RPMI7951 (cell line): ENCODE data around the gene UBALD2. TPM values are rescaled to one million over a fixed set of nuclear protein-coding genes. Genes with fewer than 3 reads are reported as not detected.
"Not testable (repeated sequence)": the region's sequence is repeated elsewhere in the genome, so short reads cannot be mapped to it uniquely, and the experiment has no call there.

Experiments used
- DNase-seq: peaks from one replicate; pipeline ENCODE4 v3.0.0-alpha.2; 2012; ENCODE audit warnings: low read depth
- total RNA-seq: library from RNA; depleted of rRNA; stranded (reverse); fragments of >200 nt; shearing (Covaris generic); gene quantifications from 2 replicates; pipeline ENCODE4 v1.2.3, GENCODE V29; 2014

UBALD2 gene
- total RNA-seq, 1 experiment from 2014 or later, result 20.5 TPM

DNA sequence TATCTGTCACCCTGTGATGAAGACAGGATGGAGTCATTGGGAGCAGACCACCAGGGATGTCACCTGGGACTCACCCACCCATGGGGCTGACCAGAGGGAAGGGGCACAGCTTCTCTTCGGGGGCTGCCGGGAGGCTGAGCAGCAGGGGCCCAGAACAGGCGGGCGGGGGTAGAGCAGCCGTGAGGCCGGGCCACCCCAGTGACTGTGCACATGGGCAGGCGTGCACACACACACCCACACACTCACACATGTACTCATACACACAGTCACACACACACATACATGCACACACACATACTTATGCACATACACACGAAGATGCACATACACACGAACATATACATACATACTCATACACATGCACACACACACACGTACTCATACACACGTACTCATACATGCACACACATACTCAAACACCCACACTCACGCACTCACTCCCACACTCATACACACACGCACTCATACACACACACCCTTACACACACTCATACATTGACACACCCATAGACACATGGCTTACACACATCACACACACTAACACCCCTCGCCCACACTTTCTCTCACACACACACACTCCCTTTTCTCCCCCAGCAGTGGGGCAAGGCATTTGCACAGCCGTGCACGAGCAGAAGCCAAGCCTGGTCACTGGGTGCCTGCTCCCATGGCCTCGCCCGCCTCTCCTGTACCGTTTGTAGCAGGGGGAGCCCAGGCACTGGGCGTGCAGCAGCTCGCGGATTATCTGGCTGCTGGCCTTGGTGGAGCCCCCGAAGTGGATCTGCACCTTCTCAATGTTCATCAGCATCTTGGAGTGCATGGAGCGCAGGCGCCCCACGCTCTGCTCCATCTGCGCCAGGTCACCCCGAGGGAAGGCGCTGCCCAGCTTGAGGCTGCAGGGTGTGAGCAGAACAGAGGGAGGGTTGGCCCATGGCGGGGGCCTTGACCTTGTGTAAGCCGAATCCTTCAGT lies 12.4 kb downstream of the UBALD2 start:
- no peak for DNase-seq

DNA sequence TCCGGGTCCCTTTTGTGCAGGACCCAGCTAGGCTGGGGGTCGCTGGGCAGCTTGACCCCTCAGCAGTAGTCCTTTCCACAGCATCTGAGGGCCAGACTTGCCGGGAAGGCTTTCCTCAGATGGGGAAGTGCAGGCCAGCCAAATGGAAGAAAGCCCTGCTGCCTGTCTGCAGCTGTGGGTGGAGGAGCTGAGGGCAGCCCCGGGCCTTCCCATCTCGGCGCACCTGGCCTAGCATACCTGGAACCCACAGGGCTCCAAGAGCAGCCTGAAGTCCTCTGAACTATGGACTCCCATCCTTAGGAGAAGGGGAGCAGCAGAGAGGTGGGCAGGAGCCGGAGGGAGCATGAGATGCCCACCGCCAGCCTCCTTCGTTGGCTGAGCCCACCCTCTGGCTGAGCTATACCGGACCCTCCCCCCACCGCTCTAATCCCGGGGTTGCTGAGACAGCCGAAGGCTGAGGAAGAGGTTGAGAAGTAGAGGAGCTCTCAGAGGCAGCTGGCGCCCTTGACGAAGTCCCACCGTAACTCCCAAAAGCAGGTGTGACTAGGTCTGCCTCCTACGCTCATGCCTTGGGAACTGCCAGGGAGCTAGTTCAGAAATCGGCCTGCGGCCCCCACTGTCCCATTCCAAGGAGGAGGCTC lies 13.2 kb downstream of the UBALD2 start:
- no peak for DNase-seq

DNA sequence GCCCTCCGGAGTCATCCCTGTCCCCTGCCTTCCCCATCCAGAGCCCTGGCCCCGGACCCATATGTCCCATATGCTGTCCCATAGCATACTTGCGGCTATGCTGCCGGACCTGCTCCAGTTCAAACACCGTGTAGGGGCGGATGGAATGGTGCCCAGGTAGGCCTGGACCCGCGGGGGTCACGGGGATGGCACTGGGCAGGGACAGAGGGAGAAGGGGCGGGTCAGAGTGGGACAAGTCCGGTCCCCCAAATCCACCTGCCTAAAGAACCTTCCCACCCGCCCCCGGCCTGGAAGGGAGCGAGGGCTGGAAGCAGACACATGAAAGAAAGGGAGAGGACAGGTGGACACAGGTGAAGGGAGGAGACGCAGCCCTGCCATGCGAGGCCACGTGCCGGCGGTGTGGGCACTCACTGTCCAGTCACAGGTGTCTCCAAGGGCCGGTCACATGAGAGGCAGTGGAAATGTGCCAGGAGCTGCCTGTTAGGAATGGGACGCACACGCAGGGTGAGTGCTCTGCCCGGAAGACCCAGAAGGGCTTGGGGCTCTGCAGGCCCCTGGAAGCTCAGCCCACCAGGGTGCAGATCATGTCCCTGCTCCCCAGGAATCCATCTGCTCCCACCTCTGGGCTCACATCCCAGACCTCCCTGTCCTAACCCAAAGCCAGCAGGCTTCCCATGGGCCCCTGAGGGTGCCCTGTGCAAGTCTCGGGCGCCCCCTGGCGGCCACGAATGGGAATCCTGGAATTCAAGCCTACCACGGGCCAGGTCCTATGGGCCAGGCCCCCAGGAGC lies 14.0 kb downstream of the UBALD2 start:
- DNase-seq, result peak; percentile 64

DNA sequence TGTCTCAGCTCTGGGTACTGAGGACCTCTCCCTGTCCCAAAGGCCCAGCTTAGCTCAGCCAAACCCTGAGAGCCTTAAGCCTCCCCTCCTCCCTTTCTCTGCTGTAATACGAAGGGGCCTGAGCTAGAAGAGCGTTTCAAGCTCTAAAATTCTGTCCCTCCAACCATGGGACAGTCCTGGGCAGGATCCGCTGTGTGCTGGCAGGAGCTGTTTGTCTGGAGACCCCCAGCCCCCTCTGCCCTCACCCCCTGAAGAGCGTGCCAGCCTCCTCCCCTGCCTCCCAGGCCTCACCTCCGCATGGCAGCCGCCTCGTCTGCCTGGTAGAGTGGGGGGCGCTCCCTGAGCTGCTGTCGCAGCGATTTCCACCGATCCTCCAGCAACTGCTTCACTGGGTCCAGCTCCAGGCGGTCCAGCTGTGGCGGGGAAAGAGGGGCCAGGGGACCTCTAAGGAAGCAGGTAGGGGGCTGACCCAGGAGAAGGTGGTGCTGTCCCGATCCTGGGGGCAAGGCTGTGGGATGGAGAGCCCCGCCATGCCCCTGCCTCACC lies 14.7 kb downstream of the UBALD2 start:
- no peak for DNase-seq

DNA sequence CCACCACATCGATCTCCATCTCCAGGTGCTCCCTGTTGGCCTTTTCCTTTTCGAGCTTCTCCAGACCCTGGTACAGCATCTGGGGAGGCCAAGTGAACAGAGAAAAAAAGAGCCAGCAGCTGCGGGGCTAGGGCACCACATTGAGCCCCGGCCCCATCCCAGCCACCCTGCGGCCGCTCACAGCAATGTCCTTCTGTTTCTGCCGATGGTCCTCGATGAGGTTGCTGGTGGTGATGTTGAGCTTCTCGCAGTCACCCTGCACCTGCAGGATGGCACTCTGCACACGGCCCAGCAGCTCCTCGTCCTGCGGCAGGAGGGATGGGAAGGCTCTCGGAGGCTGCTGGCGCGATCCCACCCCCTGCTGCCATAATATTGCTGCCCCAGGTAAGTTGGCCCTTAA lies 15.5 kb downstream of the UBALD2 start:
- DNase-seq, result no peak

DNA sequence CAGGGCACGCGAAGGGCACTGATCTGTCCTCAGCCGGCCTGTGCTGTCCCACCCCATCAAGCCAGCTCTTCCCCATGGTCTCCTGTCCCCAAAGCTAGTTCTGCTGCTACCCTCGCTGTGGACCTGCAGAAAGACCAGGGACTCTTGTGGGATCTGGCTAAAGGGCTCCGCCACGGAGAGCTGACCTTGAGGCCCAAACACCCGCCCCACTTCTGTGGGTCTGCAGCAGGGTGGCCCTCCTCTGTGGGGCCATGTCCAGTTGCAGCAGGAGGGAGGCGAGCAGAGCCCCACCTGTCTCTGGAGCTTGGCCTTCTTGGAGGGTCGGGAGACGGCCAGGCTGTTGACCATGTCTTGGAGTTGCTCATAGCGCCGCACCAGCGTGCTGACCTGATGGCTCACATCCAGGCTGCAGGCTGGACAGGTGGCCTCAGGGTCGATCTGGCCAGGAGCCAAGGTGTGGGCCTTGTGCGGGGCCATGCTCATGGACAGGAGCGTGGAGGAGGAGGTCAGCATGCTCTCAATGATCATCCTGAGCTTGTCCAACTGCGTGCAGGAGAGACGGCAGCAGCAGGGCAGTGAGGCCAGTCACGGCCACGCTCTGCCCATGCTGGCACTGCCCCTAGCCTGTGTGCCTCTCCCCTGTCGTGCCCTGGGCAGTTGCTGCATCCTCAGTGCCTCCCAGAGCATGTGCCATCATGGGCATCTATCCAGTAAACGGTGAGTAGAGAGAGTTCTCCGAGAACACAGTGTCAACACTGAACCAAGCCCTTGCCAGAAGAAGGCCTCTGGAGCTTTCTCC lies 16.6 kb downstream of the UBALD2 start:
- DNase-seq, result no peak

DNA sequence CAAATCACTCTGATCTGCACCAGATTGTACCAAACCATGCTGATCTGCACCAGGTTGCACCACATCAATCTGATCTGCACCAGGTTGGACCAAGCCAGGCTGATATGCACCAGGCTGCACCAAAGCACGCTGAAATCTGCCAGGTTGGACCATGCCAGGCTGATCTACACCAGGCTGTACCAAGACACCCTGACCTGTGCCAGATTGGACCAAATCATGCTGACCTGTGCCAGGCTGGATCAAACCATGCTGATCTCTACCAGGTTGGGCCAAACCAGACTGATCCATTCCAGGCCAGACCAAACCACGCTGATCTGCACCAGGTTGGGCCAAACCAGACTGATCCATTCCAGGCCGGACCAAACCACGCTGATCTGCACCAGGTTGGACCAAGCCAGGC lies 27.4 kb downstream of the UBALD2 start:
- DNase-seq, result no peak

DNA sequence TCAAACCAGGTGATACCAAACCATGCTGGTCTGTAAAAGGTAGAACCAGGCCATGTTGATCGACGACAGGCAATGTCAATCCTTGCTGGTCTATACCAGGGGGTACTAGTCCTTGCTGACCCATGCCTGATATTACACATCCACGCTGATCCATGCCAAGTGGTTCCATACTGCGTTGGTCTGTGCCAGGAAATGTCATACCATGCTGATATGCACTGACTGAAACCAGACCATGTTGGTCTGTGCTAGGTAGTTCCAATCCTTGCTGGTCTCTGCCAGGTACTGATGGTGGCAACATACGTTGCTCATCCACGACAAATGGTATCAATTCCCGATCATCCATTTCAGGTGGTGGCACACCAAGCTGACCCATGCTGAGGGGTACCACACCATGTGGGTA lies 28.0 kb downstream of the UBALD2 start:
- DNase-seq, result no peak

DNA sequence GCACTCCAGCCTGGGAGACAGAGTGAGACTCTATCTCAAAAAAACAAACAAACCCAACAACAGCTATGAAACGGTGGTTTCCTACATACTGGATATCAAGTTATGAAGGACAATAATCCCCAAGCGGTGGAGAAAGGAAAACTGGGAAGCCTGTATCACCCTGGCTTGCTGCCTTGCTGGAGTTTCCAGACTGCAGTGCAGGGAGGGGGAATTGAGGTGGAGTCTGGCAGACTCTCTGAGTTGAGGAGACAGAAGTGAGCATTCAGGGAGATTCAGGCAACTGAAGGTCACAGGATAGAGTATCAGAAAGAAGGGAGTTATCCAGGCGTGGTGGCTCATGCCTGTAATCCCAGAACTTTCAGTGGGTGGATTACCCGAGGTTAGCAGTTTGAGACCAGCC lies 31.0 kb downstream of the UBALD2 start:
- DNase-seq, result no peak

DNA sequence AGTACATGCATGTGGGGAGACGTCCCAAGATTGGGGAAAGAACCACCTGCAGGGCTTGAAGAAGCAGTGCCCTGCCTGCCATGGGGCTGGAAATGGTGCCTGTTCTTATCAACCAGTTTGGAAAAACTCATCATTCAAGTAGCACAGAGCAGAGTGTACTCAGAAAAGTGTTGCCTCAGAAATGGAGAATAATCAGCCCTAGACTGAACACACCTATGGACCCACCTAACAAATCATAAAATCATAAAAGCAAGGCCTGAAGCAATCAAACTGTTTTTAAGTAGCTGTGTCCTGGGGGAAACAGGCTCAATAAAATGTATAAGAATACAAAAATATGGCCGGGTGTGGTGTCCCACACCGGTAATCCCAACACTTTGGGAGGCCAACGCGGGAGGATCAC lies 31.7 kb downstream of the UBALD2 start:
- DNase-seq, result no peak

DNA sequence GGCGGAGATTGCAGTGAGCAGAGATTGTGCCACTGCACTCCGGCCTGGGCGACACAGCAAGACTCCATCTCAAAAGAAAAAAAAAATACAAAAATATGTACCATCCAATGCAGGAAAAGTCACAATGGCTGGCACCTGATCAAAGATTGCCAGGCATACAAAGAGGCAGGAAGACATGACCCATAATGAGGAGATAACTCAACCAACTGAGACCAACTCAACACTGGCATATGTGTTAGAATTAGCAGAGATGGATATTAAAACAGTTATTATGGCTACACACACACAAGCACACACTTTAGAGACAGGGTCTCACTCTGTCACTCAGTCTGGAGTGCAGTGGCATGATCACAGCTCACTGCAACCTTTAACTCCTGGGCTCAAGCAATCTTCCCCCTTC lies 32.3 kb downstream of the UBALD2 start:
- no peak for DNase-seq

DNA sequence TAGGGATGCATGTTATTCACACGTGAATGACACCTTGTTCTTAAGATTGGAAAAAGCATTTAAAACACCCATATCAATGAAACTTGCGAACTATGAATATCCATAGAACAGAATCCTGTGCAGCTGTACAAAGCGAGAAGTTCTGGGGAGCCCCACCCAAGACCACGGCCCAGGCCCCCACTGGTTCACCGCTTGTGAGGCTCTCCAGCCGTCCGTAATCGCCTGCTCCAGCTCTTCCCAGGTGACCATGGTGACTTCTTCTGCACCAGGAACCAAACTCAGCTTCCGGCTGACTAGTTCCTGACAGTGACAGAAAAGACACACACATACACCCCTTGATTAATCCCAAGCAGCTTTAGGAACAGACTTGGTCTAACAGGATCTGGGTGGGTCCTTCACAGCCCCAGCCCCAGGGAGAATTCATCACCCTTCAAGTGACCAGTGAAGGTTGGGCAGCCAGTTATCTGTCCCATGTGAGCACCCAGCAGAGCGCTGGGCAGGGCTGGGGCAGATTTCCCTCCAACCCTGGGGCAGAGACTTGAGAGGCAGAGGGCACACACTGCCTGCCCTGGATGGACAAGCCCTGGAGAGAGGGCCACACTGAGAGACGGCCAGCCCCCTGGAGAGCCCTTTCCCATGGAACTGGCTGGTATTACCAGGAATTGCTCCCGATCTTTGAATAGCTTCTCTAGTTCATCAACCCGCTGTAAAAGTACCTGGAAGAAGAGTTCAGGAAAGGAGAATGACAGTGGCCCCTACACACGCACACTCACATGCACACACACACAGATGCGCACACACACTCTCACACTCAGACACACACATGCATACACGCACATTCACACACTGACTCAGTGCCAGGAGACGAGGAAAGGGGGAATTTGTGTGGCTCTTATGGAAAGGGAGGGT lies 39.3 kb downstream of the UBALD2 start:
- DNase-seq, result peak; percentile 2

DNA sequence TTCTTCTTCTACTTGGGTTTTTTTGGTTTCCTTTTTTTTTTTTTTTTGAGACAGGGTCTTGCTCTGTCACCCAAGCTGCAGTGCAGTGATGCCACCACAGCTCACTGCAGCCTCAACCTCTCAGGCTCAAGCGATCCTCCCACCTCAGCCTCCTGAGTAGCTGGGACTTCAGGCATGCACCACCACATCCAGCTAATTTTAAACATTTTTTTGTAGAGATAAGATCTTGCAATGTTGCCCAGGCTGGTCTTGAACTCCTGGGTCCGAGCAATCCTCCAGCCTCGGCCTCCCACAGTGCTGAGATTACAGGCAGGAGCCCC lies 39.9 kb downstream of the UBALD2 start:
- DNase-seq, result not testable (repeated sequence)

DNA sequence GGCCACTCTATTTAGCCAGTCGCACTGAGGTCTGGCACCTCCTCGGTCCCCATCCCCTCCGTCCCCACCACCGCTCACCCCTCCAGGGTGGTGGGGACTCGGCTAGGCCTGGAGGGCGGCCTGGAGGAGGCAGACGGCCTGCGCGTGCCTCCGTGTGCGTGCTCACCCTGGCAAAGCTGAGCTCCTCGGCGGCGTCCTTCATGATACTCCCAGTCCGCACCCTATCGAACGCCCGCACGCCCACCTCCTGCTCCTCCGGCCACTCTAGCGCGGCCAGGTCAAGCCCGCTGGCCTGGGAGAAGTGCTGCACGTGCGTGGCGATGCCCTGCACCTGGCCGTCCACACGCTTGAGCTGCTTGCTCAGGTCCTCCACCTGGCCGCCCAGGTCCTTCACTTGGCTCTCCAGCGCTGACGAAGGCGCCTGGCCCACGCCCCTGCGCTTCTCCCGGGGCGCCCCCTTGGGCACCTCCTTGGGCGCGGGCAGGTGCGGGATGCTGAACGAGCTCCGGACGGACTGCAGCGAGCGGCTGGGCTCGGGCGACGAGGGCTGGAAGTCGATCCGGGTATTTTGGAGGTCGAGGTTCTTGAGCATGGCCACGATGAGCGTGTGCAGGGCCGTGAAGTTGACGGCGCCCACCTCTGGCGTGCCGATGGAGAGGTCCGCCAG lies 42.3 kb downstream of the UBALD2 start:
- DNase-seq, result no peak

DNA sequence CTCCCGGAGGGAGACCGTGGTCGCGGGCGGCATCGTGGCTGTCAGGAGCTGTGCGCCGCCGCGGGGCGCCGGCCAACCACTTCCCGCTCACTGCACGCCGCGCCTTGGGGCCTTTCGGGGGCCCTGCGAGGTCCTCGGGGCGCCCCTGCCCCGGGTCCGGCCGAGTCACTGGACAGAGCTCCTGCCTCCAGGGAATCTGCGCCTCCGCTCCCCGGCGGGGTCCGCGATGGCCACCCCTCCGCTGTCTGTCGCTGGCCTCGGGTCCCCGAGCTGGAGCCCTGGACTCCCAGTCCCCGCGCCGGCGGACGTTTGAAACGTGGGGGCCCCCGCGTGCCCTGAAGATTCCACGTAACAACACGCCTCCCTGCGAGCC lies 42.8 kb downstream of the UBALD2 start, which contains the start of gene QRICH2:
Gene QRICH2, minus strand, starts transcription at position 311 of the 373 bp plus-strand sequence. Its CDS starts 278 bp downstream, at position 33.
- DNase-seq, result no peak

DNA sequence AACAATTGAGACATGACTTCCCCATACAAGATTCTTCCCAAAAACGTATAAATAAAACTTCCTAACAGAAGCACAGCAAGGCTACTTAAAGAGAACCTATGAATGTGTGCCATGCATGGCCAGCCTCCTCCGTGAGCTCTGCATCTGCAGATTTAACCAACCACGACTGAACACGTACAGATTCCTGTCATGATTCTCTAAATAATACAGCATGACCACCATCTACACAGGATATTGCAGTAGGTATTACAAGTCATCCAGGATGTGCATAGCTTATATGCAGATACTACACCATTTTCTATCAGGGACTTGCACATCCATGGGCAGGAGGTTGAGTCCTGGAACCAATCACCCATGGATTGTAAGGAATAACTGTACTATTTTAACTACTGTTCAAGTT lies 44.3 kb downstream of the UBALD2 start:
- DNase-seq, result no peak

DNA sequence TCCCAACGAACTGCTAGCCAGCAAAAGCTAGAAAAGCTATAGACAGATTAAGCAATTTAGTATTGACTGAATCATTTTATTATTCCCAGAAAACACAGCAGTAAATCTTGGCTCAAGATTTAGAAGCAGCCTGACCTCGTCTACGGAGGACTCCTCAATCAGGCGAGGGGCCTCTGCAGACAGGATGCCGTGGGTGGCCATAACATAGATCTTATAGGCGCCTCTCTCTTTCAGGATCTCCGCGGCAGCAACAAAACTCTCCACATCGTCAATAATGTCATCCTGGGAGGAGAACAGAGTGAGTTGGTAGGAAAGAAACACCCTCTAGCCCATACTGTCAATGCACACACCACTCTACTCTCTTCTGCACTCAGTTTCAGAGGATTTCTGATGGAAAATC lies 47.6 kb downstream of the UBALD2 start:
- no peak for DNase-seq

DNA sequence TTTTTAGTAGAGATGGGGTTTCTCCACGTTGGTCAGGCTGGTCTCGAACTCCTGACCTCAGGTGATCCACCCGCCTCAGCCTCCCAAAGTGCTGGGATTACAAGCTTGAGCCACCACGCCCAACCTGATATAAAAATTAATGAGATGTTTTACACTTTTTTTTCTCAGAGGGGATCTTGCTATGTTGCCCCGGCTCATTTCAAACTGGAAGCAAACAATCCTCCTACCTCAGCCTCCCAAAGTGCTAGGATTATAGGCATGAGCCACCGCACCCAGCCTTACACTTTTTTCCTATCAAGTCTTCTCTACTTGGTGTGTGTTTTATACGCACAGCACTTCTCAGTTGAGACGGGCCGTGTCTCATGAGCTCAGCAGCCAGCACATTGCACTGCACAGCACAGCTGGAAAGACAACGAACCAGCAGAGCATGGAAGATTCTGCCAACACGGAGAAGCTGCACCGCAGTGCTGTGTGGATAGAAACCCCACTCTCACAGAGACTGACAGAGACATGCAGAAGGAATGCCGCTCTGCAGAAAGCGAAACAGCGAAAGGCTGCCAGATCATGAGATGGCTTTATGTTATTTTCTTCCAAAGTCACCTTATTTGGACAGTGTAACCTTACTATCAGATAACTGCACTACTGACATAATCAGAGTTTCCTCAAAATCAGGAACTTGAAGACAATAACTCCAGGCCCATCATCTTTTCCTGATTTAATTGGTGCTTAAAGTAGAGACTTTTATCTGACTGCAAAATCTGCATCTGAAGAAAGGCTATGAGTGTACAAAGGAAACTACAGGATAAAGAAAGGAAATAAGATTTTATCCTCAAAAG lies 49.5 kb downstream of the UBALD2 start:
- DNase-seq, result no peak

DNA sequence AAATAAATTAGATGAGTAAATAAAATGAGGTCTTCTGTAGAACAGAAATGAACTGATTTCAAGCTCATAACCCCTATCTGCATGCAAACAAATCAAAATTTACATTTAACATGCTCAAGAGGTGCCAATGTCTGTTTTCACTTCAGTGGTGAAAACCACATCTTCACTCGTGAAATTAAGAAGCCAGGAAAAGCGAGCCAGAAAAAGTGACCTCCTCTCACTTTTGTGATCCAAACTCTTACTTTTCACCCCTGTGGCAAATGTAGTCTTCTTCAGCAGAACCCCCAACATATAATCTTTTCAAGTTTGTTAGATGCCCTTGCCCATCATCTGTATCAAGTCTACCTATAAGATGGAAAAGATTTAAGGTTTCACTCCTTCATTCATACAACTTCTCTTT lies 52.4 kb downstream of the UBALD2 start:
- DNase-seq, result no peak
